Measurements from ENCODE around the gene KCNK2.

The KCNK2 gene

GRCh38 chr1:215054266-215054665 lies 28.3 kb upstream of the KCNK2 start:
- TF ChIP-seq FOXP2 (optimal IDR thresholded peaks at IDR 0.05; ENCODE audit: control extremely low read depth, extremely low read length, insufficient read depth): no peak
- no peak for TF ChIP-seq EZH2 (IDR thresholded peaks at IDR 0.05)
- TF ChIP-seq POLR2AphosphoS5 (IDR thresholded peaks at IDR 0.05; ENCODE audit: borderline replicate concordance, low read depth, low read length): no peak
- DNase-seq (ENCODE audit: low read depth, low spot score): no peak
- H3K36me3 ChIP-seq (ENCODE audit: insufficient read depth, low read length): no peaks in the 10 kb centered on the region
- no peak overlapping the region for H3K27ac ChIP-seq
- no peak overlapping the region for H3K4me3 ChIP-seq
- H3K9ac ChIP-seq (ENCODE audit: insufficient read length): no peak overlapping the region
- H3K9me3 ChIP-seq (ENCODE audit: low read depth, low read length): no peaks in the 10 kb centered on the region

DNA sequence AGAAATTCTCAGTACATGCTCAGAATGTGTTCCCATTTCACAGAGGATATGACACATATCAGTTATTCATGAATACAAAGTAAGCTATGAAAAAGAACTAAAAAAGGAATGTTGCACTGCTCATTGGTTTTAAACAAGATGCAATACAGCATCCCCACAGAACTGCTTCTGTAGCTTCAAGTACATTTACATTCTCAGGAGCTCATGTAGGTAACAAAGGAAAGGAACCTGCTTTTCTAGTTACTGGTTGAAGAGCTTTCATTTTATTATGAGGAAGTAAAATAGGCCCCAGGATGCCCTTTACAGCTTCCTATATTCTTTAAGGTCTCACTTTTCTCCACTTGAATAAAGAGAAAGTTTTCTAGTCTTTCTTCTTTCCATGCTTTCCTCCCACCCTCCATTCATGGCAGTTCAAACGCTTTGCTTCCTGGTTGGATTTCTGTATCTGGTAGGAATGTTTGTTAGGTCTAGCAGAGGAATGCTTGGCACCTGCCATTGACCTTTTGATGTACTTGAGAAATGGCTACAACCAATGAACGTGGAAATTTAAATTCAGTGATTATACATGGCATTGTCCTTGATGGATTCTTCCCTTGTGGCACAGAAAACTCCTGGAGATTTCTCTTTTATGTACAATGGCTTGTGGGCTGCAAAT lies 27.1 kb upstream of the KCNK2 start:
- Histone ChIP-seq H3K27ac (no peak overlapping the region), H3K4me3 (no peak overlapping the region), H3K9ac (ENCODE audit: insufficient read length) (no peak overlapping the region), H3K36me3 (ENCODE audit: insufficient read depth, low read length) (no peaks in the 10 kb centered on the region), H3K9me3 (ENCODE audit: low read depth, low read length) (no peaks in the 10 kb centered on the region)
- no peak for TF ChIP-seq FOXP2 (optimal IDR thresholded peaks at IDR 0.05; ENCODE audit: control extremely low read depth, extremely low read length, insufficient read depth)
- TF ChIP-seq POLR2AphosphoS5 (IDR thresholded peaks at IDR 0.05; ENCODE audit: borderline replicate concordance, low read depth, low read length): no peak
- no peak for DNase-seq (ENCODE audit: low read depth, low spot score)

GRCh38 chr1:215056584-215056983 lies 26.0 kb upstream of the KCNK2 start:
- no peak for DNase-seq (ENCODE audit: low read depth, low spot score)
- Histone ChIP-seq H3K4me3 (no peak overlapping the region), H3K9me3 (ENCODE audit: low read depth, low read length) (no peaks in the 10 kb centered on the region), H3K9ac (ENCODE audit: insufficient read length) (no peak overlapping the region), H3K27ac (no peak overlapping the region), H3K36me3 (ENCODE audit: insufficient read depth, low read length) (no peaks in the 10 kb centered on the region)
- no peak for TF ChIP-seq EZH2 (IDR thresholded peaks at IDR 0.05)
- no peak for TF ChIP-seq FOXP2 (optimal IDR thresholded peaks at IDR 0.05; ENCODE audit: control extremely low read depth, extremely low read length, insufficient read depth)
- no peak for TF ChIP-seq POLR2AphosphoS5 (IDR thresholded peaks at IDR 0.05; ENCODE audit: borderline replicate concordance, low read depth, low read length)

DNA sequence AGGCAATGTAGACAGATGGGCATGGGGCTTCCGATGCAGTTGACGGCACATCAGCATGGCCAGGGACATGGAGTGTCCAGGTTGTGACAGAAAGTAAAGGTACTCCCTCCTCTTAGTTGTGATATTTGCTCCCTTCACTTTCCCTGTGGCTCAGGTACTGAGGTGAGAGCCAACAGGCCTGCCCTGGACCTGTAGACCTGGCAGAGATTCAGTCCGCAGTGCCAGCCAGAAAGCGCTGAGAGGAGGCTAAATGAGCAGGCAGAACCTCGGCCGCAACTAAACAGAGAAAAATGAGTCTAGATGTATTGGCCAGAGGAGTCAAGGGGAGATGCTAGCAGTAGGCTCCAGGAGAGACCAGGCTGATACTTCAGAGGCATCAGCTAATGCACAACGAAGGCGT lies 22.6 kb upstream of the KCNK2 start:
- H3K27ac ChIP-seq: no peak overlapping the region
- no peaks in the 10 kb centered on the region for H3K9me3 ChIP-seq (ENCODE audit: low read depth, low read length)
- TF ChIP-seq FOXP2 (optimal IDR thresholded peaks at IDR 0.05; ENCODE audit: control extremely low read depth, extremely low read length, insufficient read depth): no peak
- no peak for TF ChIP-seq EZH2 (IDR thresholded peaks at IDR 0.05)
- TF ChIP-seq POLR2AphosphoS5 (IDR thresholded peaks at IDR 0.05; ENCODE audit: borderline replicate concordance, low read depth, low read length): no peak
- no peaks in the 10 kb centered on the region for H3K36me3 ChIP-seq (ENCODE audit: insufficient read depth, low read length)
- H3K4me3 ChIP-seq: no peak overlapping the region
- no peak overlapping the region for H3K9ac ChIP-seq (ENCODE audit: insufficient read length)
- no peak for DNase-seq (ENCODE audit: low read depth, low spot score)

DNA sequence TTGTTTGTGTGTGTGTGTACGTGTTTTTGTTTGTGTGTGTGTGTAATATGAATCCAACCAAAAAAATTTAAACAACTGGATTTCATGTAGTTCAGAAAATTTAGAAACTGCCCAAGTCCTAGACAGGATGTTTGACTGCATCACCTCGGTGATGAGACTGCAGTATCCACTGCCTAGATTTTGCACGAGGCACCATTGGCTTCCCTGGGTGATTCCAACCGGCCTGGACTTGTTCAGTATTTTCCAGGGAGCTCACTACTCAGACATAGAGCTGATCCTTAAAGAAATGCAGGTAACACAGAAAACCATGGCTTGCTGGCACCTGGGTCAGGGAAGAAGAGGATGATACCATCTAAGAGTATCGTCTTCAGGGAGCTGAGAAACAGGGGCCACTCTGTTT lies 18.2 kb upstream of the KCNK2 start:
- no peak overlapping the region for H3K9ac ChIP-seq (ENCODE audit: insufficient read length)
- no peak for DNase-seq (ENCODE audit: low read depth, low spot score)
- no peaks in the 10 kb centered on the region for H3K36me3 ChIP-seq (ENCODE audit: insufficient read depth, low read length)
- TF ChIP-seq EZH2 (IDR thresholded peaks at IDR 0.05): no peak
- TF ChIP-seq FOXP2 (optimal IDR thresholded peaks at IDR 0.05; ENCODE audit: control extremely low read depth, extremely low read length, insufficient read depth): no peak
- TF ChIP-seq POLR2AphosphoS5 (IDR thresholded peaks at IDR 0.05; ENCODE audit: borderline replicate concordance, low read depth, low read length): no peak
- no peaks in the 10 kb centered on the region for H3K9me3 ChIP-seq (ENCODE audit: low read depth, low read length)
- no peak overlapping the region for H3K27ac ChIP-seq
- H3K4me3 ChIP-seq: no peak overlapping the region

DNA sequence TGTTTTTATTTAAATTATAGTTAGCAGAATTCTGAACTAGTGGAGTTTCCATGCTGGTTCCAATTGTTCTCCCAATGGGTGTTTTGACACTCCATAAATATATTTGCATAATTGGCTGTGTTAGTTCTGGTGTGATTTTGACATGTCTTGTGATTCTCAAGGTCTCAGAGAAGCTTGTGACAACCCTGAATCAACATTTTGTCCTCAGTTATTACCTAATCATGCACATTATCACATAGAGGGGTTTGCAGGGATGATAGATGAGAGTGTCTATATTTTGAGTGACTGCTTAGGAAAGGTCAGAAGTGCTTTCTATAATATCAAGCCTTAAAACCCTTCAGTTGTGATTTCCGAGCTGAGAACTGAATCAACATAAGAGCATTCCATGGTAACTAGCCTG lies 11.5 kb upstream of the KCNK2 start:
- Histone ChIP-seq H3K36me3 (ENCODE audit: insufficient read depth, low read length) (no peaks in the 10 kb centered on the region), H3K4me3 (no peak overlapping the region), H3K9me3 (ENCODE audit: low read depth, low read length) (no peaks in the 10 kb centered on the region), H3K27ac (no peak overlapping the region), H3K9ac (ENCODE audit: insufficient read length) (no peak overlapping the region)
- no peak for DNase-seq (ENCODE audit: low read depth, low spot score)
- no peak for TF ChIP-seq EZH2 (IDR thresholded peaks at IDR 0.05)
- TF ChIP-seq POLR2AphosphoS5 (IDR thresholded peaks at IDR 0.05; ENCODE audit: borderline replicate concordance, low read depth, low read length): no peak
- no peak for TF ChIP-seq FOXP2 (optimal IDR thresholded peaks at IDR 0.05; ENCODE audit: control extremely low read depth, extremely low read length, insufficient read depth)

DNA sequence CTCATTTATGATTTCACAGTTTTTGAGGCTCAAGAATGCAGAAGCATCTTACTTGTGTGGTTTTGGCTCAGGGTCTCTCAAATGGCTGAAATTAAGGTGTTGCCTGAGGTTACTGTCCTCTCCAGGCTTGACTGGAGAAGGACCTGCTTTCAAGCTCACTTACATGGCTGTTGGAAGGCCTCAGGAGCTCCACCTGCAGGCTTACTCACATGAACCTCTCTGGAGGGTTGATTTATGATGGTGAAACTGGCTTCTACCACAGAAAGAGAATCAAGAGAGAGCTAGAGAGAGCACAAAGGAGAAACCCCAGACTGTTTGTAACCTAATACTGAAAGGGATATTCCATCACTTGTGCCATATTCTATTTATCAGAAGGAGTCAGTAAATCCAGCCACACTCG lies 6.2 kb upstream of the KCNK2 start:
- Histone ChIP-seq H3K36me3 (ENCODE audit: insufficient read depth, low read length) (no peaks in the 10 kb centered on the region), H3K9ac (ENCODE audit: insufficient read length) (no peak overlapping the region), H3K4me3 (no peak overlapping the region), H3K9me3 (ENCODE audit: low read depth, low read length) (no peaks in the 10 kb centered on the region), H3K27ac (no peak overlapping the region)
- no peak for DNase-seq (ENCODE audit: low read depth, low spot score)
- no peak for TF ChIP-seq FOXP2 (optimal IDR thresholded peaks at IDR 0.05; ENCODE audit: control extremely low read depth, extremely low read length, insufficient read depth)
- TF ChIP-seq EZH2 (IDR thresholded peaks at IDR 0.05): no peak
- no peak for TF ChIP-seq POLR2AphosphoS5 (IDR thresholded peaks at IDR 0.05; ENCODE audit: borderline replicate concordance, low read depth, low read length)

DNA sequence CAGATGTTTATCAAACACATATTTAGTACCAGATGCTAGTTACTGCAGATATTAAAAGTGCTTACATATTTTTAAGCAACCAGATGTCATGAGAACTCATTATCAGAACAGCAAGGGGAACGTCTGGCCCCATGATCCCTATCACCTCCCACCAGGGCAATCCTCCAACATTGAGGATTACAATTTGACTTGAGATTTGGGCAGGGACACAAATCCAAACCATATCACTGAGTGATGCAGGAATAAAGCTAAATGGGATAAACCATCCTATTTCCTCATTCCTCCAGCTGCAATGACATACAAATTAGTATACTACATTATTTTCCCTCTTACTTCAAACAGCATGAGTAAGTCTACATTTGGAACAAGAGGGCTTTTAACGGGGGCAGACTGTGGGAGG lies 3.1 kb upstream of the KCNK2 start:
- TF ChIP-seq FOXP2 (optimal IDR thresholded peaks at IDR 0.05; ENCODE audit: control extremely low read depth, extremely low read length, insufficient read depth) (no peak), POLR2AphosphoS5 (IDR thresholded peaks at IDR 0.05; ENCODE audit: borderline replicate concordance, low read depth, low read length) (no peak), EZH2 (IDR thresholded peaks at IDR 0.05) (no peak)
- Histone ChIP-seq H3K9ac (ENCODE audit: insufficient read length) (no peak overlapping the region), H3K36me3 (ENCODE audit: insufficient read depth, low read length) (no peaks in the 10 kb centered on the region), H3K9me3 (ENCODE audit: low read depth, low read length) (no peaks in the 10 kb centered on the region), H3K4me3 (no peak overlapping the region), H3K27ac (no peak overlapping the region)
- no peak for DNase-seq (ENCODE audit: low read depth, low spot score)

All from SK-N-MC (cell line).